Astrocyte (in vitro differentiated cells and primary cell): ENCODE measurements around the gene CORO2B.

ENCODE experiments used
- CTCF ChIP-seq: IDR thresholded peaks from 2 replicates; pipeline ENCODE4 v1.5.1; 2011; ENCODE audit warnings: low read depth, mild to moderate bottlenecking, inconsistent platforms, low read length, moderate library complexity; ENCODE audit not compliant: insufficient read depth
- EZH2 ChIP-seq: IDR thresholded peaks from 2 replicates; pipeline ENCODE4 v1.6.1; 2012; ENCODE audit warnings: mild to moderate bottlenecking, low read length, inconsistent platforms; ENCODE audit not compliant: insufficient read depth

- no peak for TF ChIP-seq CTCF
- no peak for TF ChIP-seq EZH2
Measured at GRCh38 chr15:68603951-68604350, 25.2 kb downstream of the CORO2B start.
